ENCODE measurements around the gene SDR42E1. TPM values are rescaled to one million over a fixed set of nuclear protein-coding genes. Genes with fewer than 3 reads are reported as not detected.

The SDR42E1 gene
- total and polyA plus RNA-seq, 2 of the 8 experiments (the other 6 are each of a cell fraction or from before 2014, with no cell fraction given): 0.03 TPM; not detected in 1

GRCh38 chr16:82047787-82048186 is 36.5 kb upstream of the SDR42E1 start (continued):
- TF ChIP-seq HDAC2 (IDR thresholded peaks at IDR 0.05; ENCODE audit: borderline replicate concordance in 1 of 2, low read depth in 2 of 2, low read length in 2 of 2) (no peak), ATF3 (IDR thresholded peaks at IDR 0.05; ENCODE audit: insufficient read depth, low read depth, low read length) (no peak)

All from H1 (cell line).